NCI-H82 treated with DMSO at 0.1 percent for 48 hours (cell line): Measurements from ENCODE around the gene EPN1.

Source experiments
- DNase-seq: peaks from one replicate; lab custom pipeline; 2025; ENCODE audit not compliant: unreplicated experiment; lab: John Stamatoyannopoulos, UW

The EPN1 gene

GRCh38 chr19:55674841-55675660 lies at the start of gene EPN1:
EPN1 (plus strand) TSS chr19:55675226; CDS start chr19:55678628, 3,402 bp downstream.
- peak; percentile 83 for DNase-seq

GRCh38 chr19:55626350-55626749 lies 48.7 kb upstream of the EPN1 start:
- no peak for DNase-seq

GRCh38 chr19:55632463-55632834 lies 42.6 kb upstream of the EPN1 start:
- peak; percentile 71 for DNase-seq

GRCh38 chr19:55633861-55634260 lies 41.2 kb upstream of the EPN1 start:
- no peak for DNase-seq

- DNase-seq: no peak
Observed at GRCh38 chr19:55635334-55635717, 39.7 kb upstream of the EPN1 start.

- DNase-seq: no peak
Observed at GRCh38 chr19:55635856-55636440, 39.1 kb upstream of the EPN1 start.

- no peak for DNase-seq
Observed at GRCh38 chr19:55636723-55637122, 38.3 kb upstream of the EPN1 start.

GRCh38 chr19:55637534-55637933 lies 37.5 kb upstream of the EPN1 start:
- DNase-seq: no peak

GRCh38 chr19:55638864-55639359 lies 36.1 kb upstream of the EPN1 start:
- DNase-seq: no peak

GRCh38 chr19:55640043-55640576 lies 34.9 kb upstream of the EPN1 start:
- DNase-seq: no peak

- DNase-seq: no peak
Observed at GRCh38 chr19:55640577-55641425, 34.2 kb upstream of the EPN1 start, which contains the start of gene ZNF580. ZNF580 (plus strand) TSS chr19:55641002; CDS start chr19:55642509, 1,507 bp downstream.

GRCh38 chr19:55641426-55642152 lies 33.4 kb upstream of the EPN1 start:
- no peak for DNase-seq

- no peak for DNase-seq
Observed at GRCh38 chr19:55642153-55643002, 32.6 kb upstream of the EPN1 start.

- DNase-seq: peak; percentile 54
Observed at GRCh38 chr19:55643003-55643886, 31.8 kb upstream of the EPN1 start, which contains the start of gene ZNF581. ZNF581 (plus strand) TSS chr19:55643649; CDS start chr19:55644572, 923 bp downstream.

- no peak for DNase-seq
Observed at GRCh38 chr19:55643887-55644176, 31.2 kb upstream of the EPN1 start.

- no peak for DNase-seq
Observed at GRCh38 chr19:55644191-55644833, 30.7 kb upstream of the EPN1 start.

GRCh38 chr19:55644842-55645511 lies 30.0 kb upstream of the EPN1 start:
- DNase-seq: no peak

GRCh38 chr19:55645512-55645881 lies 29.5 kb upstream of the EPN1 start:
- DNase-seq: no peak
